CD4-positive, alpha-beta T cell treated with Interleukin-4 for 1 hour (primary cell): ENCODE results near the gene SIT1.

Experiments used
- DNase-seq, 2 donors: peaks; one replicate each; pipeline ENCODE4 v3.0.0-alpha.2; 2020 to 2022

SIT1 gene

GRCh38 chr9:35650341-35651158, at the start of gene SIT1:
Gene SIT1, minus strand, starts transcription at chr9:35650931. Its CDS starts 78 bp downstream, at chr9:35650853.
- DNase-seq: peak; percentile 29 to 50

GRCh38 chr9:35700031-35700430, 49.3 kb upstream of the SIT1 start:
- no peak for DNase-seq

- DNase-seq: no peak
Observed at GRCh38 chr9:35698231-35698630, 47.5 kb upstream of the SIT1 start.

GRCh38 chr9:35697486-35697885, 46.8 kb upstream of the SIT1 start:
- DNase-seq: no peak

GRCh38 chr9:35696520-35697215, 45.9 kb upstream of the SIT1 start:
- peak; percentile 70 to 71 for DNase-seq

GRCh38 chr9:35695943-35696401, 45.2 kb upstream of the SIT1 start:
- no peak for DNase-seq

GRCh38 chr9:35691757-35692301, 41.1 kb upstream of the SIT1 start:
- DNase-seq: no peak

GRCh38 chr9:35691334-35691650, 40.6 kb upstream of the SIT1 start:
- peak in 1 of 2 donors; percentile 8 for DNase-seq

GRCh38 chr9:35690614-35691333, 40.0 kb upstream of the SIT1 start:
- DNase-seq: peak in 1 of 2 donors; percentile 35

- DNase-seq: no peak
Observed at GRCh38 chr9:35690294-35690613, 39.5 kb upstream of the SIT1 start.

- no peak for DNase-seq
Observed at GRCh38 chr9:35689542-35690293, 39.0 kb upstream of the SIT1 start, which contains the start of gene TPM2. Gene TPM2, minus strand, starts transcription at chr9:35689925. Its CDS starts 108 bp downstream, at chr9:35689817.

GRCh38 chr9:35688558-35689541, 38.1 kb upstream of the SIT1 start:
- DNase-seq: no peak

- no peak for DNase-seq
Observed at GRCh38 chr9:35687972-35688557, 37.3 kb upstream of the SIT1 start.

GRCh38 chr9:35687306-35687705, 36.6 kb upstream of the SIT1 start:
- DNase-seq: no peak

GRCh38 chr9:35686222-35687203, 35.8 kb upstream of the SIT1 start:
- no peak for DNase-seq

GRCh38 chr9:35685506-35685905, 34.8 kb upstream of the SIT1 start:
- DNase-seq: no peak

GRCh38 chr9:35684921-35685320, 34.2 kb upstream of the SIT1 start:
- no peak for DNase-seq

- DNase-seq: no peak
Observed at GRCh38 chr9:35683323-35683722, 32.6 kb upstream of the SIT1 start.

GRCh38 chr9:35682520-35683315, 32.0 kb upstream of the SIT1 start:
- DNase-seq: no peak
